Measurements from ENCODE around the gene LRP1.

Gene LRP1

GRCh38 chr12:57142121-57142520 lies 13.8 kb downstream of the LRP1 start:
- Histone ChIP-seq H3K4me3 (ENCODE audit: control insufficient read depth in 1 of 7, extremely low read depth in 1 of 7, insufficient read depth in 4 of 7, low read depth in 2 of 7, low read length in 6 of 7) (no peak overlapping the region), H3K4me1 (ENCODE audit: control extremely low read depth in 1 of 4, control insufficient read depth in 4 of 4, insufficient read depth in 4 of 4, low read length in 3 of 4) (peaks cover 0 to 15% (median 3%) of the 10 kb centered on the region in 4 experiments)
- 96% methylated on average over 5 of the region's 9 CpGs for WGBS (ENCODE audit: insufficient coverage)

DNA sequence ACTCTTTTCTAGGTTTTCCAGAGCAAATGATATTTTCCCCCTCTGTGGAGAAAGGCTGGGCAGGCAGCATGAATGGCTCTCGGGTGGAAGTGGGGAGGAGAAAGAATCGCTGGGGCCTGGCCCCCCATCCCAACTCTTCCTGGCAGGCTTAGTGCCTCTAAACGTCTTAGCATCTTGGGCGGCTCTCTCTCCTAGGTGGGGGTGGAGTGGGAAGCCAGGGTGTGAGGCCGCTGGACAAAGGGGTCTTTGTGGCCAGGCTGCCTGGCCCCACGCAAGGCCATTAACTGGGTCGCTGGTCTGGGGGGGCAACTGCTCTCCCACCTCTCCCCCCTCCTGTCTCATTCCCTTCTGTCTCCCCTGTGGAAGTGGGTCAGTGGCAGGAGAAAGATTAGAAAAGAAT lies 14.4 kb downstream of the LRP1 start:
- ChIA-PET CTCF (interaction anchor here (1.4 kb wide), 1 partner anchor 20 kb away, joined by 4 read pairs; no protein-coding TSS in a partner anchor), POLR2A (no interaction called here)
- DNase-seq = no peak
- WGBS (ENCODE audit: insufficient coverage) = no CpG with 5 or more reads among the region's 7 CpGs
- Histone ChIP-seq H3K27me3 (replicated peaks in 2 of 5; ENCODE audit: control insufficient read depth in 4 of 5, insufficient read depth in 5 of 5, low read length in 4 of 5) (no peaks in the 10 kb centered on the region), H3K9me3 (ENCODE audit: control extremely low read depth in 1 of 5, control insufficient read depth in 4 of 5, insufficient read depth in 2 of 5, low read depth in 1 of 5, low read length in 4 of 5) (no peaks in the 10 kb centered on the region), H3K4me3 (ENCODE audit: control insufficient read depth in 1 of 7, extremely low read depth in 1 of 7, insufficient read depth in 4 of 7, low read depth in 2 of 7, low read length in 6 of 7) (no peak overlapping the region), H3K4me1 (ENCODE audit: control extremely low read depth in 1 of 4, control insufficient read depth in 4 of 4, insufficient read depth in 4 of 4, low read length in 3 of 4) (peaks cover 0 to 21% (median 9%) of the 10 kb centered on the region in 4 experiments), H3K27ac (ENCODE audit: insufficient read depth in 1 of 2, low read depth in 1 of 2, low read length in 2 of 2, poor library complexity in 1 of 2, severe bottlenecking in 2 of 2) (no peak overlapping the region), H3K36me3 (ENCODE audit: control insufficient read depth in 4 of 4, insufficient read depth in 4 of 4, low read length in 3 of 4) (no peaks in the 10 kb centered on the region)

More at GRCh38 chr12:57142121-57142520, 13.8 kb downstream of the LRP1 start:
- ChIA-PET CTCF (interaction anchor here (1.2 to 1.6 kb wide), 3 partner anchors 15 to 32 kb away, joined by 3 to 4 read pairs (median 4); no protein-coding TSS in a partner anchor), POLR2A (no interaction called here)
- Histone ChIP-seq H3K27me3 (replicated peaks in 2 of 5; ENCODE audit: control insufficient read depth in 4 of 5, insufficient read depth in 5 of 5, low read length in 4 of 5) (no peaks in the 10 kb centered on the region), H3K36me3 (ENCODE audit: control insufficient read depth in 4 of 4, insufficient read depth in 4 of 4, low read length in 3 of 4) (no peaks in the 10 kb centered on the region), H3K27ac (ENCODE audit: insufficient read depth in 1 of 2, low read depth in 1 of 2, low read length in 2 of 2, poor library complexity in 1 of 2, severe bottlenecking in 2 of 2) (no peak overlapping the region), H3K9me3 (ENCODE audit: control extremely low read depth in 1 of 5, control insufficient read depth in 4 of 5, insufficient read depth in 2 of 5, low read depth in 1 of 5, low read length in 4 of 5) (no peaks in the 10 kb centered on the region)
- no peak for DNase-seq

GRCh38 chr12:57143454-57143853 lies 15.2 kb downstream of the LRP1 start:
- Histone ChIP-seq H3K9me3 (ENCODE audit: control extremely low read depth in 1 of 5, control insufficient read depth in 4 of 5, insufficient read depth in 2 of 5, low read depth in 1 of 5, low read length in 4 of 5) (no peaks in the 10 kb centered on the region), H3K27ac (ENCODE audit: insufficient read depth in 1 of 2, low read depth in 1 of 2, low read length in 2 of 2, poor library complexity in 1 of 2, severe bottlenecking in 2 of 2) (no peak overlapping the region), H3K4me1 (ENCODE audit: control extremely low read depth in 1 of 4, control insufficient read depth in 4 of 4, insufficient read depth in 4 of 4, low read length in 3 of 4) (peaks cover 0 to 28% (median 11%) of the 10 kb centered on the region in 4 experiments), H3K4me3 (ENCODE audit: control insufficient read depth in 1 of 7, extremely low read depth in 1 of 7, insufficient read depth in 4 of 7, low read depth in 2 of 7, low read length in 6 of 7) (no peak overlapping the region), H3K36me3 (ENCODE audit: control insufficient read depth in 4 of 4, insufficient read depth in 4 of 4, low read length in 3 of 4) (no peaks in the 10 kb centered on the region), H3K27me3 (replicated peaks in 2 of 5; ENCODE audit: control insufficient read depth in 4 of 5, insufficient read depth in 5 of 5, low read length in 4 of 5) (no peaks in the 10 kb centered on the region)
- DNase-seq = no peak
- 100% methylated on average over 2 of the region's 4 CpGs for WGBS (ENCODE audit: insufficient coverage)
- CTCF ChIA-PET = no interaction called here
- POLR2A ChIA-PET = interaction anchor here (0.5 kb wide), 1 partner anchor 10 kb away, joined by 3 read pairs; no protein-coding TSS in a partner anchor

GRCh38 chr12:57145460-57146059 lies 17.3 kb downstream of the LRP1 start:
- Histone ChIP-seq H3K9me3 (ENCODE audit: control extremely low read depth in 1 of 5, control insufficient read depth in 4 of 5, insufficient read depth in 2 of 5, low read depth in 1 of 5, low read length in 4 of 5) (no peaks in the 10 kb centered on the region), H3K27ac (ENCODE audit: insufficient read depth in 1 of 2, low read depth in 1 of 2, low read length in 2 of 2, poor library complexity in 1 of 2, severe bottlenecking in 2 of 2) (no peak overlapping the region), H3K36me3 (ENCODE audit: control insufficient read depth in 4 of 4, insufficient read depth in 4 of 4, low read length in 3 of 4) (no peaks in the 10 kb centered on the region), H3K27me3 (replicated peaks in 2 of 5; ENCODE audit: control insufficient read depth in 4 of 5, insufficient read depth in 5 of 5, low read length in 4 of 5) (no peaks in the 10 kb centered on the region), H3K4me1 (ENCODE audit: control extremely low read depth in 1 of 4, control insufficient read depth in 4 of 4, insufficient read depth in 4 of 4, low read length in 3 of 4) (peaks cover 0 to 41% (median 14%) of the 10 kb centered on the region in 4 experiments), H3K4me3 (ENCODE audit: control insufficient read depth in 1 of 7, extremely low read depth in 1 of 7, insufficient read depth in 4 of 7, low read depth in 2 of 7, low read length in 6 of 7) (no peak overlapping the region)
- ChIA-PET POLR2A (interaction anchor here (1.1 kb wide), 1 partner anchor 14 kb away, joined by 3 read pairs; no protein-coding TSS in a partner anchor), CTCF (interaction anchor here (0.8 to 2.3 kb wide), 5 partner anchors 9 to 79 kb away, joined by 3 to 9 read pairs (median 3); no protein-coding TSS in a partner anchor)
- 92% methylated on average over 6 of the region's 10 CpGs for WGBS (ENCODE audit: insufficient coverage)
- DNase-seq = no peak

DNA sequence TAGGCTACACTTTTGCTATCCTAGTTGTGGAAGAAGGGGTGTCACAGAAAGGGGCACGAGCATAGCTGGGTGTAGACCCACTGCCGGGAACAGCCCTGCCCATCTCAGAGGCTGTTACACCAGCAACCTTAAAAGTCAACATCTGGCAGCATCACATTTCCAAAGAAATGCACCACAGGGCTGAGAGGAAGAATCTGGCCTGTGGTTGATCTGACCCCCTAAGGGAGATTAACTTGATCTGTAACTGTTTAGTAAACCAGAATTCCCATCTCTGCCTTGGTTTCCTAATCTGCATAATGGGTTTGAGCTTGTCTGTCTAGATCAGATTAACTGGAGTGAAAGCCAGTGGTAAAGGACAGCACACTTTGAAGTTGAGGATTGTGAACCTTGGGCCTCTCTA lies 17.8 kb downstream of the LRP1 start:
- Histone ChIP-seq H3K4me3 (ENCODE audit: control insufficient read depth in 1 of 7, extremely low read depth in 1 of 7, insufficient read depth in 4 of 7, low read depth in 2 of 7, low read length in 6 of 7) (no peak overlapping the region), H3K9me3 (ENCODE audit: control extremely low read depth in 1 of 5, control insufficient read depth in 4 of 5, insufficient read depth in 2 of 5, low read depth in 1 of 5, low read length in 4 of 5) (no peaks in the 10 kb centered on the region), H3K27ac (ENCODE audit: insufficient read depth in 1 of 2, low read depth in 1 of 2, low read length in 2 of 2, poor library complexity in 1 of 2, severe bottlenecking in 2 of 2) (no peak overlapping the region), H3K4me1 (ENCODE audit: control extremely low read depth in 1 of 4, control insufficient read depth in 4 of 4, insufficient read depth in 4 of 4, low read length in 3 of 4) (peaks cover 0 to 41% (median 14%) of the 10 kb centered on the region in 4 experiments), H3K36me3 (ENCODE audit: control insufficient read depth in 4 of 4, insufficient read depth in 4 of 4, low read length in 3 of 4) (no peaks in the 10 kb centered on the region), H3K27me3 (replicated peaks in 2 of 5; ENCODE audit: control insufficient read depth in 4 of 5, insufficient read depth in 5 of 5, low read length in 4 of 5) (no peaks in the 10 kb centered on the region)
- CTCF ChIA-PET = interaction anchor here (0.8 to 2.3 kb wide), 4 partner anchors 10 to 78 kb away, joined by 3 to 9 read pairs (median 4); no protein-coding TSS in a partner anchor
- no peak for DNase-seq
- POLR2A ChIA-PET = interaction anchor here (1.1 kb wide), 1 partner anchor 14 kb away, joined by 3 read pairs; no protein-coding TSS in a partner anchor
- WGBS (ENCODE audit: insufficient coverage) = no CpG with 5 or more reads among the region's 2 CpGs

DNA sequence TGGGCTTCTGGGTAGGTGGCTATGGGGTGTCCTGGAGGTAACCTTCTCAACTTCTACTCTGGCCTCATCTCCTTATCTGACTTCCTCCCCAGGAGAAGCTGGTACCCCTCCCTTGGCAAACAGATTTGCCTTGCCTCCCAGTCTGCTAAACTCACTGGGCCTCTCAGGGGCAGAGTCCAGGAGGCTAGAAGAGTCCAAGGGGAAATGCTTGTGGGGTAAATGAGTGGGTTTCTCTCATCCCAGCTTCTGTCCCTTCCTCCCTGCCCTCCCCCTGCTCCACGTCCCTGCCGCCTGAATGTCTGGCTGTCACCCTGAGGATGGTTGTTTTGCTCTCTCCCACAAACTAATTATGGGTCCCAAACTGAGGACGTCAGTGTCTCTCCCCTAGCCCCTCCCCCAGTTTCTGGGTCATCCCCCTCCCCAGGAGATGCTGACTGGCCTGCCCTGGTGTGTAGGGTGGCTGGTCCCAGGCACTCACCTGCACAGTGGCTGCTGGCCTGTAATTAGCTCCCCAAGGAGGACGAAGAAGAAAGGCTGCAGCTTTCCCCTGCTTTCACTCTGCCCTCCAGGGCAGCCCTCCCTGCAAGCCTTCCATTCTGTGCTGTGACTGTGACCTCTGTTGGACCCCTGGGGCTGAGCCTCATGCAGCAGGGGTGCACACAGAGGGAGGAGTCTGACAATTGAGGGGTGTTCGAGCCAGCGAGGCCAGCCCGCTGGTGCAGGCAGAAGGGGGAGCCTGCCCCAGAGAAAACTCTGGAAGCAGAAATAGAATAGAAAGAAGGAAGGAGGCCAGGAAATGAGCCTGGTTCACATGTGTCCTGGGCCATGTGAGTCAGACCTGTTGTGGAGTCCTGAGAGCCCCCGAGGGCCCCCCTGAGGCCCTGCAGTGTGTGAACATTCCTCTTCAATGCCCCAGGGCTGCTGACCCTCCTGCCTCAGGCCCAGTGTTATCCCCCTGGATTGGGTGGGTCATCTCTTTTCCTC lies 19.0 kb downstream of the LRP1 start, which contains the start of gene LRP1-AS:
Gene LRP1-AS (minus strand): TSS at position 659 of the 984 bp plus-strand sequence.
- Histone ChIP-seq H3K27me3 (replicated peaks in 2 of 5; ENCODE audit: control insufficient read depth in 4 of 5, insufficient read depth in 5 of 5, low read length in 4 of 5) (no peaks in the 10 kb centered on the region), H3K36me3 (ENCODE audit: control insufficient read depth in 4 of 4, insufficient read depth in 4 of 4, low read length in 3 of 4) (no peaks in the 10 kb centered on the region), H3K27ac (ENCODE audit: insufficient read depth in 1 of 2, low read depth in 1 of 2, low read length in 2 of 2, poor library complexity in 1 of 2, severe bottlenecking in 2 of 2) (no peak within 1 kb of the TSS), H3K4me3 (ENCODE audit: control insufficient read depth in 1 of 7, extremely low read depth in 1 of 7, insufficient read depth in 4 of 7, low read depth in 2 of 7, low read length in 6 of 7) (no peak within 1 kb of the TSS), H3K9me3 (ENCODE audit: control extremely low read depth in 1 of 5, control insufficient read depth in 4 of 5, insufficient read depth in 2 of 5, low read depth in 1 of 5, low read length in 4 of 5) (no peaks in the 10 kb centered on the region), H3K4me1 (ENCODE audit: control extremely low read depth in 1 of 4, control insufficient read depth in 4 of 4, insufficient read depth in 4 of 4, low read length in 3 of 4) (peaks cover 0 to 41% (median 14%) of the 10 kb centered on the region in 4 experiments)
- ChIA-PET POLR2A (interaction anchor here (0.6 kb wide), 1 partner anchor 35 kb away, joined by 3 read pairs; no protein-coding TSS in a partner anchor), CTCF (interaction anchor here (1.3 to 3.1 kb wide), 8 partner anchors 11 to 34 kb away, joined by 3 to 13 read pairs (median 6); no protein-coding TSS in a partner anchor)
- peak in 2 of 3 donors; percentile 23 to 28 for DNase-seq
- 22% methylated on average over 1 of the region's 8 CpGs for whole genome bisulfite sequencing (ENCODE audit: insufficient coverage)
